HK-2 (cell line): ENCODE results near the gene FETUB.
"Not testable (repeated sequence)": the region's sequence is repeated elsewhere in the genome, so short reads cannot be mapped to it uniquely, and the experiment has no call there.

Source experiments
- DNase-seq: peaks from one replicate; pipeline ENCODE4 v3.0.0-alpha.2; 2018; ENCODE audit not compliant: unreplicated experiment

The FETUB gene

GRCh38 chr3:186678604-186679003, 38.4 kb downstream of the FETUB start:
- no peak for DNase-seq

DNA sequence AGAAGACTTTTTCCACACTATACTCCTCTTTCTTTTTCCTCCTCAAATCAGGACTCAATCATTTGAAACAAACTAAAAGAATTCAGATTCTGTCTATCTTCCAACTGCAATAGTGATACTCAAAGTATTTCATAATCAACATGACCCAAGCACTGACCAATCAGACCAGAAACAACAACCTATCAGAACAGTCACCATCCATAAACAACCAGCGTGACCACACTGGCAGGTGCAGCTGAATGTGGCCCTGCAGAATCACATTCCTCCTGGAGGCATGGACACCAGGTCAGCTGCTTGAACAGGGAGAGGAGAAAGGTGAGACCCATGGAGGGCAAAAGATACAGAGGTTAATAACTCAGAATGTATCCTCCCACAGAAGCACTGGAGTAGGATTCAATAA, 39.0 kb downstream of the FETUB start:
- no peak for DNase-seq

- DNase-seq = no peak
These were observed 40.7 kb downstream of the FETUB start for GRCh38 chr3:186680869-186681268.

GRCh38 chr3:186682812-186683211, 42.6 kb downstream of the FETUB start:
- DNase-seq = no peak

DNA sequence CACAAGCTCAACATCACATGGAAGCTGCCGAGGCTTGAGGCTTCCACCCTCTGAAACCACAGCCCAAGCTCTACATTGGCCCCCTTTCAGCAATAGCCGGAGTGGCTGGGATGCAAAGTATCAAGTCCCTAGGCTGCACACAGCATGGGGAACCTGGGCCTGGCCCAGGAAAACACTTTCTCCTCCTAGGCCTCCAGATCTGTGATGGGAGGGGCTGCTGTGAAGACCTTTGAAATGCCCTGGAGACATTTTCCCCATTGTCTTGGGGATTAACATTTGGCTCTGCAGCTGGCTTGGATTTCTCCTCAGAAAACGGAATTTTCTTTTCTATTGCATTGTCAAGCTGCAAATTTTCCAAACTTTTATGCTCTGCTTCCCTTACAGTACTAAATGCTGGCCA, 43.8 kb downstream of the FETUB start:
- DNase-seq = no peak

GRCh38 chr3:186686475-186686874, 46.3 kb downstream of the FETUB start:
- not testable (repeated sequence) for DNase-seq

- DNase-seq = no peak
These were observed 47.0 kb downstream of the FETUB start for GRCh38 chr3:186687120-186687651.

DNA sequence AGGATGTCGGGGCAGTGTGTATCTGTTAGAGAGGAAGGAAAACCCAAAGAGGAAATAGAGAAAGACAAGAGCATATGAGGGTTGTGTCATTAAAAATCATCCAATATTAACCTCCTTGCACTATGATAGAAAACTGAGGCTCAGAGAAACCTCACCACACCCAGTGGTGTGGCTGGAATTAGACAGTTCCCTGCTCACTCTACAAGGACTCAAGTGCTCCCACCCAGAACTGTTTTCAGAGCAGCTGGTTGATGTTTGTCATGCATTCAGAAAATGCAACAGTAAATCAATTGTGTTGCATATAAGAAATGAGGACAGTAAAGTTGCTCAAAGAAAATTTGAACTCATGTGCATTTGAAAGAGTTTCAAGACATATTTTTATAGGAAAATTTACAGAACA, 50.1 kb downstream of the FETUB start:
- DNase-seq = not testable (repeated sequence)

DNA sequence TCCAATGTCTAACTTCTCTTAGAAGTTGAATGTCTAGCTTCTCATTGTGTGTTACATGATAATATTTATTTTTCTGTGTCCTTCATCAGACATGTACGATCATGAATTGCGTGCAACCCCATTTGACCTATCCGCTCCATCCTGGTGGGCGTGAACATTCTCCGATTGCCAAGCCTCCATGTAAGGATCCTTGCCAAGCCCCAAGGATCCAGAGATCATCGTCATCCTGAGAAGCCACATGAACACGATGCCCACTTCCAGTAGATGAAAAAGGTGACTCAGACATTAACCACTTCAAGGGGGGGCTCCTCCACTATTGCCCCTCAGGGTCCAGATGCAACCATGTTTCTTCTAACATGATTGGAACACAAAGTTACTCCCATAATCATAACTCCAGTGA, 51.5 kb downstream of the FETUB start:
- DNase-seq = no peak

DNA sequence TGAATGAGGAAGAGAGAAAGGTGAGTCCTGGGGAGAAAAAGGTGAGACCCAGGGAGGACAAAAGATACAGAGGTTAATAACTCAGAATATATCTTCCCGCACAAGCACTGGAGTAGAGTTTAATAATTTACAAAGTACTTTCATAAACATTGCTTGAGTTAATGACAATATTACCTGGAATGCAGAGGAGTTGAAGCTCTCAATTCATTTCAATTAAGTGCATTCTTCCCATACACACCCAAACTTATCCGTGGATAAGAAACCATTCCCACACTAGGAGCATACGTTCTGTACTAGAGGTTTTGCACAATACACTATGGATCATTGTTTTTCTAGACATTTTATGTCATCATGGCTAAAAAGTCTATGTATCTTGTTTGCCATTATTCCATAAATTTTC, 53.6 kb downstream of the FETUB start:
- DNase-seq = no peak

- DNase-seq = no peak
These were observed 54.3 kb downstream of the FETUB start for GRCh38 chr3:186694288-186695032.

GRCh38 chr3:186696522-186696921, 56.3 kb downstream of the FETUB start:
- no peak for DNase-seq

GRCh38 chr3:186697510-186697909, 57.3 kb downstream of the FETUB start:
- no peak for DNase-seq

DNA sequence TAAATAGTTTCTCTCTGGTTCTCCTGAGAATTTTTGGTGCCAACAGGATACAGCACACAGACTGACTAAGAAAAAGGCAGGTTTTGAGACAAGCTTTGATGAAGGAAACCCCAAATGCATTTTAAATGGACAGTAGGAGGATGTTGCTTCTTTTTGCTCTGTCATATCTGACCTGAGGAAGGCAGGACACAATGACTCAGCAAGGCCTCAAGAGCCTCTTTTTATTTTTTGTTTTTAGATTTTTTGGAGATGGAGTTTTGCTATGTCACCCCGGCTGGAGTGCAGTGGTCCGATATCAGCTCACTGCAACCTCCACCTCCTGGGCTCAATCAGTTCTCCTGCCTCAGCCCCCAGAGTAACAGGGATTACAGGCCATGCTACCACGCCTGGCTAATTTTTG, 60.1 kb downstream of the FETUB start:
- DNase-seq = no peak

GRCh38 chr3:186702451-186702850, 62.3 kb downstream of the FETUB start:
- DNase-seq = not testable (repeated sequence)
